ENCODE results near the gene KIF26A.

Gene KIF26A

GRCh38 chr14:104157016-104157928 is 18.9 kb downstream of the KIF26A start:
- no peak for DNase-seq (ENCODE audit: low read depth in 2 of 2)

- no peak for DNase-seq (ENCODE audit: low read depth in 2 of 2)
Observed at GRCh38 chr14:104158827-104159798, 20.7 kb downstream of the KIF26A start.

GRCh38 chr14:104159990-104160389 is 21.6 kb downstream of the KIF26A start:
- no peak for DNase-seq (ENCODE audit: low read depth in 2 of 2)

- no peak for DNase-seq (ENCODE audit: low read depth in 2 of 2)
Observed at GRCh38 chr14:104161602-104162367, 23.4 kb downstream of the KIF26A start.

GRCh38 chr14:104162495-104162894 is 24.1 kb downstream of the KIF26A start:
- no peak for DNase-seq (ENCODE audit: low read depth in 2 of 2)

GRCh38 chr14:104163541-104163940 is 25.2 kb downstream of the KIF26A start:
- DNase-seq (ENCODE audit: low read depth in 2 of 2), result no peak

- DNase-seq (ENCODE audit: low read depth in 2 of 2), result no peak
Observed at GRCh38 chr14:104164041-104164440, 25.7 kb downstream of the KIF26A start.

GRCh38 chr14:104164512-104164911 is 26.1 kb downstream of the KIF26A start:
- no peak for DNase-seq (ENCODE audit: low read depth in 2 of 2)

GRCh38 chr14:104166698-104167097 is 28.3 kb downstream of the KIF26A start:
- no peak for DNase-seq (ENCODE audit: low read depth in 2 of 2)

GRCh38 chr14:104168603-104169002 is 30.2 kb downstream of the KIF26A start:
- no peak for DNase-seq (ENCODE audit: low read depth in 2 of 2)

- no peak for DNase-seq (ENCODE audit: low read depth in 2 of 2)
Observed at GRCh38 chr14:104169005-104169698, 30.8 kb downstream of the KIF26A start.

- no peak for DNase-seq (ENCODE audit: low read depth in 2 of 2)
Observed at GRCh38 chr14:104169699-104170479, 31.5 kb downstream of the KIF26A start.

GRCh38 chr14:104171029-104171697 is 32.8 kb downstream of the KIF26A start:
- DNase-seq (ENCODE audit: low read depth in 2 of 2), result no peak

- no peak for DNase-seq (ENCODE audit: low read depth in 2 of 2)
Observed at GRCh38 chr14:104171895-104172294, 33.5 kb downstream of the KIF26A start.

GRCh38 chr14:104172349-104172748 is 34.0 kb downstream of the KIF26A start:
- no peak for DNase-seq (ENCODE audit: low read depth in 2 of 2)

GRCh38 chr14:104172880-104173279 is 34.5 kb downstream of the KIF26A start:
- no peak for DNase-seq (ENCODE audit: low read depth in 2 of 2)

GRCh38 chr14:104174051-104174450 is 35.7 kb downstream of the KIF26A start:
- DNase-seq (ENCODE audit: low read depth in 2 of 2), result no peak

GRCh38 chr14:104175041-104175440 is 36.7 kb downstream of the KIF26A start:
- DNase-seq (ENCODE audit: low read depth in 2 of 2), result no peak

- DNase-seq (ENCODE audit: low read depth in 2 of 2), result no peak
Observed at GRCh38 chr14:104175811-104176210, 37.4 kb downstream of the KIF26A start.

- no peak for DNase-seq (ENCODE audit: low read depth in 2 of 2)
Observed at GRCh38 chr14:104176611-104177010, 38.2 kb downstream of the KIF26A start.
